Ectodermal cell (in vitro differentiated cells): Measurements from ENCODE around the gene ARL4A.

ENCODE experiments used
- H3K27ac ChIP-seq: 2 replicates; pipeline ENCODE4 v1.7.0; 2013; ENCODE audit warnings: mild to moderate bottlenecking, low read depth, low read length; ENCODE audit not compliant: insufficient read depth, poor library complexity, severe bottlenecking
- H3K27me3 ChIP-seq: 2 replicates; pipeline ENCODE4 v1.7.0; 2013; ENCODE audit warnings: mild to moderate bottlenecking, low read length; ENCODE audit not compliant: insufficient read depth, control insufficient read depth, poor library complexity, severe bottlenecking
- H3K36me3 ChIP-seq: one replicate; pipeline ENCODE4 v1.7.0; 2013; ENCODE audit warnings: low read length; ENCODE audit not compliant: control insufficient read depth, insufficient read depth
- H3K4me1 ChIP-seq: one replicate; pipeline ENCODE4 v1.7.0; 2013; ENCODE audit warnings: low read length; ENCODE audit not compliant: control insufficient read depth, insufficient read depth
- H3K4me3 ChIP-seq: 2 replicates; pipeline ENCODE4 v1.7.0; 2013; ENCODE audit warnings: low read depth, low read length, control low read depth; ENCODE audit not compliant: insufficient read depth
- H3K9me3 ChIP-seq: 2 replicates; pipeline ENCODE4 v1.7.0; 2013; ENCODE audit warnings: mild to moderate bottlenecking, low read length, moderate library complexity; ENCODE audit not compliant: control insufficient read depth
- WGBS, 2 experiments: methylation state at CpG; one replicate each; pipeline ENCODE4 v1.1.7; 2013; ENCODE audit warnings: missing lambda C conversion rate in 2 of 2; 5-methylcytosine and 5-hydroxymethylcytosine counted together

Gene ARL4A

GRCh38 chr7:12713625-12714378 lies 26.4 kb downstream of the ARL4A start:
- 67 to 100% methylated on average over 1 of the region's 1 CpG for WGBS, 2 experiments
- H3K4me3 ChIP-seq: no peak overlapping the region
- H3K9me3 ChIP-seq: no peaks in the 10 kb centered on the region
- no peaks in the 10 kb centered on the region for H3K36me3 ChIP-seq
- H3K4me1 ChIP-seq: peaks cover 23% of the 10 kb centered on the region
- H3K27me3 ChIP-seq: no peaks in the 10 kb centered on the region
- H3K27ac ChIP-seq: no peak overlapping the region

- Histone ChIP-seq H3K4me3 (no peak overlapping the region), H3K9me3 (no peaks in the 10 kb centered on the region), H3K4me1 (peaks cover 23% of the 10 kb centered on the region), H3K36me3 (no peaks in the 10 kb centered on the region), H3K27me3 (no peaks in the 10 kb centered on the region), H3K27ac (no peak overlapping the region)
- WGBS, 2 experiments: no CpG with 5 or more reads among the region's 1 CpG
These were observed 26.9 kb downstream of the ARL4A start for GRCh38 chr7:12714379-12714737.

GRCh38 chr7:12715372-12716133 lies 28.1 kb downstream of the ARL4A start:
- H3K4me1 ChIP-seq: peaks cover 23% of the 10 kb centered on the region
- H3K9me3 ChIP-seq: no peaks in the 10 kb centered on the region
- H3K36me3 ChIP-seq: no peaks in the 10 kb centered on the region
- no peak overlapping the region for H3K4me3 ChIP-seq
- WGBS, 2 experiments: 15 to 16% methylated on average over 12 of the region's 12 CpGs
- H3K27ac ChIP-seq: peak overlapping the region; percentile 94
- H3K27me3 ChIP-seq: no peaks in the 10 kb centered on the region

- 68 to 71% methylated on average over 7 of the region's 7 CpGs for WGBS, 2 experiments
- Histone ChIP-seq H3K4me3 (no peak overlapping the region), H3K27me3 (no peaks in the 10 kb centered on the region), H3K36me3 (no peaks in the 10 kb centered on the region), H3K4me1 (peaks cover 23% of the 10 kb centered on the region), H3K27ac (peak overlapping the region; percentile 45), H3K9me3 (no peaks in the 10 kb centered on the region)
These were observed 28.8 kb downstream of the ARL4A start for GRCh38 chr7:12716134-12716681.

GRCh38 chr7:12716722-12717121 lies 29.3 kb downstream of the ARL4A start:
- Histone ChIP-seq H3K4me3 (no peak overlapping the region), H3K27ac (no peak overlapping the region), H3K9me3 (no peaks in the 10 kb centered on the region), H3K4me1 (peaks cover 23% of the 10 kb centered on the region), H3K36me3 (no peaks in the 10 kb centered on the region), H3K27me3 (no peaks in the 10 kb centered on the region)
- WGBS, 2 experiments: 67 to 85% methylated on average over 3 of the region's 3 CpGs

- no peaks in the 10 kb centered on the region for H3K9me3 ChIP-seq
- H3K4me1 ChIP-seq: peaks cover 16% of the 10 kb centered on the region
- WGBS, 2 experiments: 90 to 95% methylated on average over 4 of the region's 5 CpGs
- no peak overlapping the region for H3K4me3 ChIP-seq
- H3K27ac ChIP-seq: no peak overlapping the region
- H3K27me3 ChIP-seq: no peaks in the 10 kb centered on the region
- no peaks in the 10 kb centered on the region for H3K36me3 ChIP-seq
These were observed 31.9 kb downstream of the ARL4A start for GRCh38 chr7:12719141-12719919.

- Histone ChIP-seq H3K9me3 (no peaks in the 10 kb centered on the region), H3K27me3 (no peaks in the 10 kb centered on the region), H3K4me3 (no peak overlapping the region), H3K4me1 (peaks cover 10% of the 10 kb centered on the region), H3K27ac (no peak overlapping the region), H3K36me3 (no peaks in the 10 kb centered on the region)
- WGBS, 2 experiments: 90 to 91% methylated on average over 13 to 14 of the region's 17 CpGs
These were observed 32.8 kb downstream of the ARL4A start for GRCh38 chr7:12719981-12720865.

- Histone ChIP-seq H3K36me3 (no peaks in the 10 kb centered on the region), H3K27ac (no peak overlapping the region), H3K9me3 (no peaks in the 10 kb centered on the region), H3K27me3 (no peaks in the 10 kb centered on the region), H3K4me3 (no peak overlapping the region), H3K4me1 (peaks cover 6% of the 10 kb centered on the region)
- WGBS, 2 experiments: 89 to 91% methylated on average over 6 of the region's 6 CpGs
These were observed 33.9 kb downstream of the ARL4A start for GRCh38 chr7:12721286-12721830.

GRCh38 chr7:12722136-12722535 lies 34.7 kb downstream of the ARL4A start:
- WGBS, 2 experiments: 83 to 97% methylated on average over 2 of the region's 2 CpGs
- no peaks in the 10 kb centered on the region for H3K36me3 ChIP-seq
- no peaks in the 10 kb centered on the region for H3K4me1 ChIP-seq
- no peaks in the 10 kb centered on the region for H3K9me3 ChIP-seq
- H3K4me3 ChIP-seq: no peak overlapping the region
- H3K27ac ChIP-seq: no peak overlapping the region
- H3K27me3 ChIP-seq: no peaks in the 10 kb centered on the region
